Measurements from ENCODE around the gene RAPGEF6.
"Not testable (repeated sequence)": the region's sequence is repeated elsewhere in the genome, so short reads cannot be mapped to it uniquely, and the experiment has no call there.

RAPGEF6 gene

DNA sequence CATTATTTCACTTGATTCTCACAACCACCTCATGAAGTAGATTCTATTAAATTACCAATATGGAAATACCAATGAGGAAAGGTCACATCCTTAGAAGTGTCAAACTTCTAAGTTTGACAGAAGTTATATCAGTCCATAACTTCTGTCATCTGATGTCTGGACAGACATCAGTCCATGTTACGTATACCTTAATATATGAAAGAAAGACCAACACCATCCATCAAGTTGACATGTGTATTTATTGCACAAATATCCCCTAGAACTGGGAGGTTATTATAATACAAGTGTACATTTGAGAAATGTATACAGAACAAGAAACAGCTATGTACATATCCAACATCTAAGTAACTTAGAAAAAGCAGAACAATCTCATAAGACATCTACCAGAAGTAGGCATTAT lies 6.5 kb upstream of the RAPGEF6 start:
- FAIRE-seq: no peak

DNA sequence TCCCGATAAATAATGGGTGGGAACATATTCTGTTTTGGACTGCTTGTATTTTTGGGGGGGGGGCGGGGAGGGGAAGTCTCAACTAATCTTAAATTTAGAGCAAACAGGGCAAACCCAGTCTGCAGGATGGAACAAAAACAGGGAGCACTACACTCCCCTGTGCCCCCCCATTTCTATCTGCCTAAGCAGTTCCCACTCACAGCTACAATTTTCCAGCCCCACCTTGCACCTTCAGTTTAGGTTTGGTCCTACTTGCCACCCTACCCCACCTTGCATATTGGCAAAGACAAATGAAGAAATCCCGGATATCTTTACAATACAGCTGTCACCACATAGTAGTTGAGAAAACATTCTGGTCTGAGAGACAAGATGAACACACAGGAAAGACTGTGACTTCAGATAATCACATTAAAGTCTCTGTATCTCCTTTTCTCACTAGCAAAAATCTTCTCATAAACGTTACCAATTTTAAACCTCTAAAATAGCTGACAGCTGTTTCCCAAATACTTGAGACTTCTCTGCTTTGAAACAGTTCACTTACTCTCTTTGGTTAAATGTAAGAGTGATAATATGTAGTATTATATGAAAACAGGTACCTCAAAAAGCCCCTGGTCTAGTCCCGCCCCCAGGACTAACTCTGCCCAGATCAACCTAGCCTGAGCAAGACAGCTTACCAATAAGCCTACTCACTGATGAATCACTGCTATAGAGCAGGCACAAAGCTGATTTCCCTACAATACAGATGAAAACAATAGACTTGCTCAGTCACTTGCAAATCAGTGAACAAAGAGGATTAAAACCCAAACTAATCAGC lies 5.2 kb upstream of the RAPGEF6 start:
- no peak for FAIRE-seq

DNA sequence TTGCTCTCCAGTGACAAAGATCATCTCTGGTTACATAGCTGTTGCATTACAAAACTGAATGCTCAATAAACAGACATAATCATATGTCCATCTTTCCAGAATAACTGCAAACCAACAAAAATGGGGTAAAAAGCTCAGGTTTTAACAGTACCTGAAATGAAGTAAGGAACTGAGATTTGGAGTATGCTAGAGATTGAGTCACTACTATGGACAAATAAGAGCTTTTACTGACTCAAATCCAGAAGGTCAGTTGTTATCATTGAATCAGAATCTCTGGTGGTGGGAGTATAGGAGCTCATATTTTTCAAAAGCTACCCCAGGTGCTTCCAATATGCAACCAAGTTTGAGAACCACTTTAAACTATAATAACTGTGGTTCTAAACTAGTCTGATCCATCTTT lies 4.1 kb upstream of the RAPGEF6 start:
- FAIRE-seq: no peak

DNA sequence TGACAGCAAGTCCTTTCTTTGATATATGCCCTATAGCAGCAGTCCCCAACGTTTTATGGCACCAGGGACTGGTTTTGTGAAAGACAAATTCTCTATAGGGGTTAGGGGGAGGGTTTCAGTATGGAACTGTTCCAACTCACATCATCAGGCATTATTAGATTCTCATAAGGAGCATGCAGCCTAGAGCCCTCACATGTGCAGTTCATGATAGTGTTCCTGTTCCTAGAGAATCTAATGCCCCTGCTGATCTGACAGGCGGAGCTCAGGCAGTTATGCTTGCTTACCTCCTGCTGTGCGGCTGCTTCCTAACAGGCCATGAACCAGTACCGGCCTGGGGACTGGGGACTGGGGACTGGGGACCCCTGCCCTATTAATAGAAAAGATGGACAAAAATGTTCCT lies 2.7 kb upstream of the RAPGEF6 start:
- no peak for FAIRE-seq

DNA sequence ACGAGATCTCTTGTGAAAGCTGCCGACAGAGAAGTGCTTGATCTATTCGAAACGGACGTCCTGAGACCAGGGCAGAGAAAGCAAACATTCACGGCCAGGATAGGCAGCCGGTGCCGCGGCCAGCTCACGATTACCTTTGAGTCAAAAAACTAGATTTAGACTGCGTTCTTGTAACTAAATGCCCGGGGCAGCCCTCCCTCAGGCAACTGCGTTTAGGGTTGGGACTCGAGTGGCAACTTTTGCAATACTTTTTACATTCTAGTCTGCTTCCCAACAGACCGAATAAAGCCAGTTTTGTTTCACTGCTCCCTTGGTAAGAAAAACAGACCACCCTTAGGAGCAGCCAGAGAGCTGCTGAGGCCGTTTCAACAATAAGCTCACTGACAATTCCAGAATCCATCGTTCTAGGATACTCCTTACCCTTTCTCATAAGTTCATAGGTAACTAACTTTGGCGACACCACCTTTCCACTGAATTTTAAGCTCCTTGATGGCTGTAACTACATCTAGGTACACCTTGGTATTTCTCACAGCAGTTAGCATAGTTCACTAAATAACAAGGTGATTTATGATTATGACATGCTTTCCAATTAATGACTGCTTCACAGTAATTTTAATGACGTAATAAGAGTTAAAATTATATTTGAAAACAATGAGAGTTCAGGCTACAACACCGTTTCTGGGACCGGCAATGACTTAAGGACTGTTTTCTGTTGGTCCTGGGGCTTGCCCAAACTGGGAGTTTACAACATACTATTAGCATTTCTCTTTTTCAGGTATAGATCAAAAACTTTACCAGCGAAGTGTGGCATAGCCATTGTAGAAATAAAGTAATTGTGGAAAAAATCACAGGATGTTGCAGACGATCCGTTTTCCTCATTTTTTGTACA lies 899 bp upstream of the RAPGEF6 start:
- no peak for FAIRE-seq

DNA sequence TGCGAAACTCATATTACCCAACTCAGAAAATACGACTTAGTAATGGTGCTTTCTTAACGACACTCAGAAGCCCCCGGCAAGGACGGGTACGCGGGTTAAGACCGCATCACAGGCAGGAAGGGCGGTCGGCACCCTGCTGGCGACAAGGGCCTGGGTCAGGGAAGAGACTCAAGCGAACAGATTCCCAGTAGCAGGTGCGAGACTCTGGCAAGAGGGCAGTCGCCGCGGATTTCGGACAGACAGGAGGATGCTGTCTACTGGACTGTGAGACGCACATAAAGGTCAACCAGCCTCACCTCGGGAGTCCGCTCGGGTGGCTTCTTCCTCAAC lies 398 bp downstream of the RAPGEF6 start:
- FAIRE-seq: no peak

DNA sequence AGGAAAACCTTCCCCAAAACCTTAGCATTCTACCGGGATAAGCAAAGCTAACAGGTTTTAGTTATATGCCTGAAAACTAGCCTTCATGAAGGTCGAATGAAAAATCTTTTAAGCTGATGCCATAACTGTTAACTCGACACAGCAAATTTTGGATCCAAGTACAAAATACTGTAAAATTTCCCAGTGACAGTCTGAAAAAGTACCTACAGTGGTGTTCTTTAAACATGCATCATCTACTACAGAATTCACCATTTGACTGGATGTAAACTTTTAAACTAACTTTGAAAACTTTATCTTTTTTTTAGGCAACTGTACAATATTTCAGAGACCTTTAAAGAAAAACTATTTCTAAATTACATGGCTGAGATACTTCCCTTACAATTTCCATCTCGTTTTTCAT lies 791 bp downstream of the RAPGEF6 start:
- no peak for FAIRE-seq

DNA sequence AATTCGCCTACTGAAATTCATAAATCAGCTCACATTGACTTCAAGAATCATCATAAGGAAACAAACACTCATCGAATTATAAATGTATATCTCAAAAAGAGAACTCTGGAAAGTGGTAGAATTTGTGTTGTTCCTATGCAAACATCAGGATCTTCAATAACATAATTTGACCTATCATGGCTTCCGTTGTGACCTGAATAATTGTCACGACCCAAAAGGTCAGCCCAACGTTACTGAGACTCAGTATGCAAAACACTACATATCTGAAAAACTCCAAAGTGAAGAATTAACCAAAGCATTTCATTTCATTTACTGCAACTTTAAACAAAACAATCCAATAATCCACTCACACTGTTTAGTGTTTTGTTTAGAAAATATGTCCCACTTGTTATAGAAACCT lies 1.2 kb downstream of the RAPGEF6 start:
- no peak for FAIRE-seq

DNA sequence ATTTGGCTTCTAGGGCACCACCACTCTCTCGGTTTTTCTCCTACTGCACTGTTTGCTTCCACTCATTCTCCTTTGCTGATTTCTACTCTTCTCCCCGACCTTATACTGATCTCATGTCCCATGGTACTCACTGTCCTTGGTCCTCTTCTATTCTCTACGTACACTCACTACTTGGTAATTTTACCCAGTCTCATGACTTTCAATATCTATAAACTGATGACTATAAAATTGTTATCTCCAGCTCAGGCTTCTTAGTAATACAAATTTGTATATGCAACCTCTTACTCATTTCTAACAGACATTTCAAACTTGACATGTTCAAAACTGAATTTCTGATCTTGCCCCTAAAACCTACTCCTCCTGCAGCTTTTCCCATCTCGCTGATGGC lies 4.1 kb downstream of the RAPGEF6 start:
- no peak for FAIRE-seq

DNA sequence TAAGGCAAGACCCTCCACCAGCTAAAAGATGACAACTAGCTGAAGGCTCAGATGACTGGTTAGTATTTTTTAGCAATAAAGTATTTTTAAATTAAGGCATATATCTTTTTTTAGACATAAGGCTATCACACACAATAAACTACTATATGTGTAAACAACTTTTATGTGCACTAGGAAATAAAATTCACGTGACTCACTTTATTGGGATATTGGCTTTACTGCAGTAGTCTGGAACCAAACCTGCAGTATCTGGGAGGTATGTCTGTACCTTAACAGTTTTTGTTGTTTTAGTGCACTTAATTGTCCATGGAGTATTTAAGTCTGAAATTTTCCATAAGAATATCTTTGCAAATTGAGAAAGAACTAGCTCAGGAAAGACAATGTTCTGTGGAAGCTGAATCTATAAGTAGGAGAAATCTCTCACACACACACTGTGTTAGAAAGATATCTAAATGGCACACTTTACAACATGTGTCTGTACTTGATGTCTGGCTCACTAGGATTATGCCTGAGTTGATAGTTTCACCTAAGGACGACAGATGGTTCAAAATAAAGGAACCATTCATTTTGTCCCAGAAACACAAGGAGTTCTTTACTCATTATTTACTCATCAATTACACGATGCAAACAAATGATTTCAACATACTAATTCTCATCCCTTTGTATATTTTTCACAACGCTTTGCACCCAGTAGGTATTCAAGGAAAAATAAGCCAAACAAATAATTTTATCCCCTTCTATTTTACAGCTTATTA lies 4.6 kb downstream of the RAPGEF6 start:
- no peak for FAIRE-seq

DNA sequence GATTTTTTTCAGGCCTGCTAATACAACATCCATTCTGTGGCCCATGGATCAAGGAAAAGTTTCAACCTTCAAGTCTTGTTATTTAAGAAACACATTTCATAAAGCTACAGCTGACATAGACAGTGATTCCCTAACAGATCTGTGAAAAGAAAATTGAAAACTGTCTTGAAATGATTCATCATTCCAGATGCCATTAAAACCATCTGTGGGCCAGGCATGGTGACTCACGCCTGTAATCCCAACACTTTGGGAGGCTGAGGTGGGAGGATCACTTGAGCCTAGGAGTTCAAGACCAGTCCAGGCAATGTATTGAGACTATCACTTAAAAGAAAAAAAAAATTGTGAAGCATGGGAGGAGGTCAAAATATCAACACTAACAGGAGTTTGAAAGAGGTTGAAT lies 6.0 kb downstream of the RAPGEF6 start:
- no peak for FAIRE-seq

DNA sequence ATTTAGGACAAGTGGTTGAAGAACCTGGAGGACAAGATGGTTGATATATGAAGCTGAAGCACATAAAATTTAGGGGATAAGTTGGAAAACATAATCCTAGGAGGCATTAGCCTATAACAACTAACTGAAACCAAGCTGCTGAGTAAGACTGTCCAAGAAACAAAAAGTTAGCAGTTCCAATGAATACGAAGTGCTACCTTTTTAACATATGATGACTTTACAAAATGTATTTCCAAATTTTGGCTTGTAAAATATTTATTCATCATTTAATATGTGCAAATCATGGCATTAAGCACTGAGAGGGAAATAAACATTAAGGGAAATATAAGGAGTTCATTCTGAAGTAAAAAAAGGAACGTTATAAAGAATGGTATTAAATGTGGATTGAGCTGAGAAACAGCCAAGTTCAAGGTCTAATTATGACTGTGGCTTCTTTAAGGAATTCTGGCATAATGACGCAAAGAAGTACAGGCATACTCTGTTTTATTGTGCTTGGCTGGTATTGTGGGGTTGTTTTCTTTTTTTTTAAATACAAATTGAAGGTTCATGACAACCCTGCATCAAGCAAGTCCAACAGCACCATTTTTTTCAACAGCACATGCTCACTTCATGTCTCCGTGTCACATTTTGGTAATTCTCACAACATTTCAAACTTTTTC lies 7.7 kb downstream of the RAPGEF6 start:
- FAIRE-seq: no peak

DNA sequence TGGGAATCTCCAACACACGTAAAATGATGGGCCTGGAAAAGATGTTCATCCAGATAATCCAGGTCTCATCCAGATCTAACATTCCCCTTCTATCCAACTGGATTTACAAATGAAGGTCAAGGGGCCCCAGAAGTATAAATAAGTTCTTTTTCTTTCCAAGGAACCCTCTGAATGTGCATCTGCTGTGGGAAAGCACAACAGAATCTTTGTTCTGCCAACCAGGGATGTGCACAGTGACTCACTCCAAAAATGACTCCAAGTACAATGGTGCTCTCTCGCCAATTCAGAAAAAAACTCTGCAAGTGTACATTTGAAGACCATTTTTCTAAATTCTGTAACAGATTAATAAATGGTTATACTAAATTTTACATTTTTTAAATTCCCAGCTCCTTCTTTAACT lies 12.4 kb downstream of the RAPGEF6 start:
- FAIRE-seq: no peak

DNA sequence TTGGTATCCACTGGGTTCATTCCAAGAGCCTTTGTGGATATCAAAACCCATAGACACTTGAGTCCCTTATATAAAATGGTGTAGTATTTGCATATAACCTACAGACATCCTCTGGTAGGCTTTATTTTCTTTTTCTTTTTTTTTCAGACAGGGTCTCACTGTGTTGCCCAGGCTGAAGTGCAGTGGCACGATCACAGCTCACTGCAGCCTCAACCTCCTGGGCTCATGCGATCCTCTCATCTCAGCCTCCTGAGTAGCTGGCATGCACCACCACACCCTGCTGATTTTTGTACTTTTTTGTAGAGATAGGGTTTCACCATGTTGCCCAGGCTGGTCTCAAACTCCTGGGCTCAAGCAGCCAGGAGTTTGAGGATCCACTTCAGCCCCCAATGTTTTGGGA lies 13.9 kb downstream of the RAPGEF6 start:
- not testable (repeated sequence) for FAIRE-seq

DNA sequence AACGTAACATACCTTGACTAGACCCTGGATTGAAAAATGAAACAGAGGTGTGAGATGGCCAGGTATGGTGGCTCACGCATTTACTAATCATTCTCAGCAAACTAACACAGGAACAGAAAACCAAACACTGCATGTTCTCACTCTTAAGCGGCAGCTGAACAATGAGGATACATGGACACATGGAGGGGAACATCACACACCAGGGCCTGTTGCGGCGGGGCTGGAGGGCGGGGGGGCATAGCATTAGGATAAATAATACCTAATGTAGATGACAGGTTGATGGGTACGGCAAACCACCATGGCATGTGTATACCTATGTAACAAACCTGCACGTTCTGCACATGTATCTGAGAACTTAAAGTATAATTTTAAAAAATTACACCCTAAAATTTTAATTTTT lies 15.9 kb downstream of the RAPGEF6 start:
- FAIRE-seq: no peak

DNA sequence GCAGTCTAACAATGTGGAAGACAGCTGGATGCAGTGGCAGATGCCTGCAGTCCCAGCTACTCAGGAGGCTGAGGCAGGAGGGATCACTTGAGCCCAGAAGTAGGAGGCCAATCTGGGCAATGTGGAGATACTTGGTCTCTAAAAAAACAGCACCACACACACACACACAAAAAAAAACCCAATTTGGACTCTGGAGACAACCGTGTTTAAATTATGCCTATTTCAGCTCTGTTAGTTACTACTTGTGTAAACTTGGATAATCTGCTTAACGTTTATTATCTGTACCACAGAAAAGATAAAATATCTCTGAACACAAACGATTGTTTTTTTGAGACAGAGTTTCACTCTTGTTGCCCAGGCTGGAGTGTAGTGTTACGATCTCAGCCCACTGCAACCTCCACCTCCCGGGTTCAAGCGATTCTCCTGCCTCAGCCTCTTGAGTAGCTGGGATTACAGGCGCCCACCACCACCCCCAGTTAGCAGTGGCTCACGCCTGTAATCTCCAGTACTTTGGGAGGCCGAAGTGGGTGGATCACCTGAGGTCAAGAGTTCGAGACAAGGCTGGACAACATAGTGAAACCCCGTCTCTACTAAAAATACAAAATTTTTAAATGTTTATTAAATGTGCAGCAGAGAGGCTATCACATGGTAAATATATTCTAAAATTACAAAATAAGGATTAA lies 17.7 kb downstream of the RAPGEF6 start:
- no peak for FAIRE-seq

DNA sequence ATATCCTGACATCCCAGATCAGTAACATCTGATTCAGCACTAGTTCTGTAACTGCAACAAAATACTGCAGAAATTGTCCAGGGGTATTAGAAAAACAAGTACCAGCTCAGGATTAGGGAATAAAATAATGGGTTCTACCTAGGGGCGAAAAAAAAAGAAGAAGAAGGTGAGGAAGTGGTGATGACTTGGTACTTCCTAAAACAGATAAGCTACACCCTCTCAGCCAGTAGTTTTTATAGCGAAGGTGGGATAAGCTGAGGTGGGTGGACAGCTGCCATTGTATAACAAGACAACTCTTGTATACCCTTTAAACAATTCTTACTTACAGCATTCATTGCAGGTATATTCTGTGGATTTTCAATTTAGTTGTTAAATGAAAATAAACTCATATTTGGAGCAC lies 19.1 kb downstream of the RAPGEF6 start:
- FAIRE-seq: no peak

DNA sequence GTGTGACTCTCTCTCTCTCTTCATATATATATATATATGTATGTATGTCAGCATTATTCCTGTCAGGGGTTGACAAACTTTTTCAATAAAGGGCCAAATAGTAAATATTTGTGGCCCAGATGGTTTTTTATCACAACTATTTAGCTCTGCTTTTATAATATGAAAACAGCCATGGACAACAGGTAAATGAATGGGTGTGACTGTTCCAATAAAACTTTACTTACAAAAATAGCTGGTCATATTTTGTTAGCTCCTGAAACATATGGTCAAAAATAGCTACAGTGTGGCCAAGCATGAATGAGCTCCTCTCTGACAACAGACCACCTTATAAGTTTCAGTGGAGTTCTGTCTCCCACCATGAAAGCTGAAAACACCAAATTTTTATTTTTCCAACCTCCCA lies 21.6 kb downstream of the RAPGEF6 start:
- no peak for FAIRE-seq

DNA sequence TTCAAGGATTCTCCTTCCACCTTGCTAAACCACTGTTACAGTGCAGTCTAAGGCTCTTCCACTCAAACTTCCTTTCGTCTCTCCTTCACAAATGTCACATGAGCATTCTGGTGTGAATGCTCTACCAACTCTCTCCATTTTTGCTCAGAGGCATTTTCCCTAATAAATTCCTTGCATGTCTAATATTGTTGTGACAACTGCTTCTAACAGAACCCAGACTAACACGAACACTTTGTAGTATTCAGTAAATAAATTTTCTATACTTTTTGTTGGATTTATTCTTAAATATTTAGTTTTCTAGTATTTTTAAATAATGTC lies 24.0 kb downstream of the RAPGEF6 start:
- no peak for FAIRE-seq

DNA sequence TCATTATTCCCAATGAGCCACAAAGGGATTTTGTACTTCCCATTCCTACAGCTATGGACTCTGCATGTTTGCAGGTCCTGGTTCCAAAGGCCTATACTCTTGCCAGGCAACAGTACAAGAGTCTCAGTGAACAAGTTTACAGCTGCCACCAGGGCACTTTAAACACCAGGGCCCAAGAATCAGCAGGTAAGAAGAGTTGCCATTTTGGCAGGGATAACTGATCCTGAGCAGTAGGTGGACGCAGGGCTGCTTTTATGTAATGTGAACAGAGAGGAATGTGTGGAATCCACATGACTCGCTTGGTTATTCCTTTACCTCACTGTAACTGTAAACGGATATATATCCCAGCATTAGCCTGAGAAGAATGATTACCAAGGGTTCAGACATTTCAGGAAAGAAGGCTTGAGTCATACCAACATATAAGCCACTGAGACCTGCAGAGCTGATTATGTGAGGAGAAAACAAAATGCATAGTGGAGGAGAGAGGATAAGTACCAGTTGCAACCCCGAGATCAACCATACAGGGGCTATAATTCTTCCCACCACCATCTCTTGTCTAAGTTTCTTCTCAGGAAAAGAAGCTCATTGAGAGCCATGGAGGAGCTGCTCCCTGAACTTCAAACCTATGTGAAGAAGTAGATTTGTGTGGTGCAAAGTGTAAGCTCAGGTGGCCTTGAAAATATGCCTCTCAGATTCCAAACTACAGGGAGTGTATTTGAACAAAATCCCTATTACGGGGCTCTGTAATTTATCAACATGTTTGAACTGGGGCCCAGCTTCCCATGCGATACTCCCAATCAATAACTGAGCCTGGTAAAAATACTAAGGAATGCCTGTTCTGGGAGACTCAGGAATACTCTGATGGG lies 24.6 kb downstream of the RAPGEF6 start:
- FAIRE-seq: no peak

DNA sequence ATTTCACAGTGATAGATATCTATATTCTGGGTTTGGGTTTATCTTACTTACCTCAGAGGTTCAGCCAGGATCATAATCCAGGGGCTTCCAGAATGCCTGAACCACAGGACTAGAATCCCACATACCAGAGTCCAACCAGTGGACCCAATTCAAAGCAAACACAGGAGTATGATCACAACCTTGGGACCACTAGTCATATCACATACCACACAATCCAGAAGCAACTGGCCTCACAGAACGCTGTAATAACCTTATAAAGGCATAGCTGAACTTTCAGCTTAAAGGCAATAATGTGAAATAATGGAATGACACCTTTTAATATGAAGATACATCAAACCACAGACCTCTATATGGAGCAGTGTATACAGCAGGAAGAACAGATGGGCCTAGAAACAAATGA lies 25.3 kb downstream of the RAPGEF6 start:
- no peak for FAIRE-seq

DNA sequence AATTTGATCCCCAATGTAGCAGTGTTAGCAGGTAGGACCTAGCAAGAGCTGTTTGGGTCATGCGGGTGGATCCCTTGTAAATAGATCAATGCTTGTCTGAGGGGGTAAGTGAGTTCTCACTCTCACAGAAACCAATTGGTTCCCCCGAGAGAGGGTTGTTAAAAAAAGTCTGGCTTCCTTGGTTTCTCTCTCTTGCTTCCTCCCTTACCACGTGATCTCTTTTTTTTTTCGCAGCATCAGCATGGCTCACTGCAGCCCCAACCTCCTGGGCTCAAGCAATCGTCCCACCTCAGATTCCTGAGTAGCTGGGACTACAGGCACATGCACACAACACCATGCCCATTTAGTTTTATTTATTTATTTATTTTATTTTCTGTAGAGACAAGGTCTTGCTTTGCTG lies 26.4 kb downstream of the RAPGEF6 start:
- no peak for FAIRE-seq
